Immature natural killer cell (primary cell): Measurements from ENCODE around the gene IQCE. TPM values are rescaled to one million over a fixed set of nuclear protein-coding genes. Genes with fewer than 3 reads are reported as not detected.

Experiments used
- DNase-seq, 3 donors: peaks; one replicate each; pipeline ENCODE4 v3.0.0; 2022; ENCODE audit warnings: mixed read lengths in 1 of 3
- H3K27ac Mint-ChIP-seq, 6 donors: one replicate each; pipeline ENCODE4 v1.8.0; 2020; ENCODE audit warnings: mixed read lengths in 6 of 6, mild to moderate bottlenecking in 5 of 6, inconsistent platforms in 4 of 6, moderate library complexity in 3 of 6
- H3K27me3 Mint-ChIP-seq, 3 donors: one replicate each; pipeline ENCODE4 v1.8.0; 2020 to 2021; ENCODE audit warnings: low read depth in 3 of 3, mild to moderate bottlenecking in 3 of 3, mixed read lengths in 3 of 3, moderate library complexity in 3 of 3, inconsistent platforms in 1 of 3
- H3K36me3 Mint-ChIP-seq, 3 donors: one replicate each; pipeline ENCODE4 v1.8.0; 2020; ENCODE audit warnings: mixed read lengths in 3 of 3, inconsistent platforms in 2 of 3, mild to moderate bottlenecking in 2 of 3
- H3K4me1 Mint-ChIP-seq, 2 donors: one replicate each; pipeline ENCODE4 v1.8.0; 2020; ENCODE audit warnings: inconsistent platforms in 2 of 2, mild to moderate bottlenecking in 2 of 2, mixed read lengths in 2 of 2, moderate library complexity in 1 of 2
- H3K4me3 Mint-ChIP-seq, 5 donors: one replicate each; pipeline ENCODE4 v1.8.0; 2020; ENCODE audit warnings: mild to moderate bottlenecking in 5 of 5, mixed read lengths in 5 of 5, inconsistent platforms in 3 of 5, moderate library complexity in 3 of 5
- H3K9me3 Mint-ChIP-seq, 6 donors: one replicate each; pipeline ENCODE4 v1.8.0; 2020; ENCODE audit warnings: mild to moderate bottlenecking in 6 of 6, mixed read lengths in 6 of 6, inconsistent platforms in 4 of 6, moderate library complexity in 3 of 6
- polyA plus RNA-seq, 3 donors: library from polyadenylated mRNA; unstranded; fragments of 300-500 nt; fragmentation: Illumina TruSeq; gene quantifications; one replicate each; pipeline ENCODE4 v1.2.3, GENCODE V29; 2021

IQCE gene
- polyA plus RNA-seq, 3 donors from 2014 or later = 1.9 to 4.2 TPM; not detected in 1

DNA sequence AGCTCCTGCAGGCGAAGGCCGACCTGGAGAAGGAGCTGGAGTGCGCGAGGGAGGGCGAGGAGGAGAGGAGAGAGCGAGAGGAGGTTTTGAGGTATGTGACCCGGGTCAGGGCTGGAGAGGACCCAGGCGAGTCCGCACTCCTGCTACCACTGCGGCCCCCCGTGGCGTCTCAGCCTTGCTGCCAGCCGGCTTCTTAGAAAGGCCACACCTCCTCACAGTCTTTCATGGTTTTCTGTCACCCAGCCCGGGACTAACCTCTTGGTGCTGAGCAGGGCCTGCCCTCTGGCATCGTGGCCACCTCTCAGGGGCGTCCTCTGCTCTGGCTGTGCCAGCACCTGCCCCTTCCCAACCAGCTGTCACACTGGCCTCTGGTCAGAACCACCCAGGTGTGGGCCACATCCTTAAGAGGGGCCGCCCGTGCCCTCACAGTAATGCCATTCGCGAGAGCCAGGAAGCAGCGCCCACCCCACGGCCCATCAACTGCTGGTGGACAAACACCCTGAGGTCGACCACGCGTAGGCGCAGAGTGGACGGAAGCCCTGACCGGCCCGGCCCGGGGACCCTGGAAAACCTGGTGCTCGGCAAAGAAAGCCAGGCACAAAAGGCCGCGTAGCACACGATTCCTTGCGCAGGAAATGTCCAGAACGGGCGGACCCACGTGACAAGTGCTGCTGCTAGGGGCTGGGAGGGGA lies 34.4 kb downstream of the IQCE start:
- Mint-ChIP-seq H3K27ac (no peak overlapping the region), H3K9me3 (no peaks in the 10 kb centered on the region), H3K36me3 (peaks cover 5 to 31% (median 25%) of the 10 kb centered on the region in 3 donors), H3K27me3 (no peaks in the 10 kb centered on the region), H3K4me1 (no peaks in the 10 kb centered on the region), H3K4me3 (no peak overlapping the region)
- no peak for DNase-seq

- H3K36me3 Mint-ChIP-seq = peaks cover 5 to 31% (median 30%) of the 10 kb centered on the region in 3 donors
- no peaks in the 10 kb centered on the region for H3K27me3 Mint-ChIP-seq
- H3K4me1 Mint-ChIP-seq = no peaks in the 10 kb centered on the region
- no peak for DNase-seq
- no peak overlapping the region for H3K4me3 Mint-ChIP-seq
- H3K9me3 Mint-ChIP-seq = no peaks in the 10 kb centered on the region
- no peak overlapping the region for H3K27ac Mint-ChIP-seq
Measured at GRCh38 chr7:2594599-2594998, 35.8 kb downstream of the IQCE start.

GRCh38 chr7:2595258-2595860 lies 36.6 kb downstream of the IQCE start:
- DNase-seq = no peak
- Mint-ChIP-seq H3K36me3 (peaks cover 7 to 30% (median 29%) of the 10 kb centered on the region in 3 donors), H3K27me3 (no peaks in the 10 kb centered on the region), H3K27ac (no peak overlapping the region), H3K4me3 (no peak overlapping the region), H3K9me3 (no peaks in the 10 kb centered on the region), H3K4me1 (no peaks in the 10 kb centered on the region)

DNA sequence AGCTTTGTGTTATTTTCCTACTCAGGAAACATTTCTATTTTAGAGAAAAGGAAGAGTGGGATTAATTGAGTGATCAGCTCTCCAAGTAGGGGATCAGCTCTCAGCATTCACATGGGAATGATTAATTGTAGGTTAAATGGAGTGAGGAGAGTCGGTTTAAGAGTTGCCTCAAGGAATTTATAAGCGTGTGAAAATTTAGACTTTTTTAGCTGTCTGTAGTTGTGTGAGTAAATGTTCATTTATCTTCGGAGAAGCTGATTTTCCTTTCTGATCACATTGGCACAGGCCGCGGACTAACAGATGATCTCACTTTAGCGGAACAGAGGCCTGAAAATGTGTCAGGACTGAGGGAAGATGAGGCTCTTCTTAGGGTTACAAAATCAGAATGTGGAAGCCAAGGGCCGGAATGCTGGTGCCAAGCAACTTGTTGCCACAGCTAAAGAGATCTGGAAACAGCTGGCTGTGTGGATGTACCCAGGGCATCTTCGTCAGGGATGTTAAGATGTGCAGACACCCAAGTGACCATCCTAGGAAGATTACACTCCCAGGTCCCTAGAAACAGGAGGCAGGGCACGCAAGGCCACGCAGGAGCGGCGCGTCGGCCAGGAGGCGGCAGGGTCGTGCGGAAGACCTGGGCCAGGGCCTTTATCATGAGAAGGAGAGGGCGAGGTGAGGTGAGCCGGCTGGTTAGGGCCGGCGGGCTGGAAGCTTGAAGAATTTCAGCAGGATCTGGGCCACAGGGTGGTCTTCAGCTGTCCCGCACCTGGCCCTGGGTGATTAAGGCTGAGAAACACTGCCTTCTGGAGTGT lies 37.9 kb downstream of the IQCE start:
- Mint-ChIP-seq H3K36me3 (peaks cover 11 to 33% (median 31%) of the 10 kb centered on the region in 3 donors), H3K27ac (no peak overlapping the region), H3K27me3 (no peaks in the 10 kb centered on the region), H3K4me1 (no peaks in the 10 kb centered on the region), H3K9me3 (no peaks in the 10 kb centered on the region), H3K4me3 (no peak overlapping the region)
- no peak for DNase-seq

DNA sequence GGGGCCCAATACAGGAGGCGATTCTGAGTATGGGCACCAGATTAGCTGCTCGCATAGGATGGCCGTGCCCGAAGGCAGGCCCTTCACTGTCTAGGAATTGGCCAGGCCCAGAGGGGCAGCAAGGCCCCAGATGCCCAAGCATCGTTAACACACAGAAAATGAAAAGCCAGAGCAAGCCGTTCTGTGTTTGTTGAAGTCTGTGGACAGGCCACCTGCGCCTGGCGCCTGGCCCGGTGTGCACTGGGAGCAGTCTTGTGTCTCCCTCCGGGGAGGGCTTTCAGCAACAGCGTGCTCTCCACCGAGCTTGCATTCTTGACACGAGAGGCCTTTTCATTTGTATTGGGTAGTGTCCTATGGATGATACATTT lies 38.5 kb downstream of the IQCE start:
- DNase-seq = no peak
- Mint-ChIP-seq H3K27ac (no peak overlapping the region), H3K36me3 (peaks cover 11 to 31% (median 29%) of the 10 kb centered on the region in 3 donors), H3K4me1 (no peaks in the 10 kb centered on the region), H3K27me3 (no peaks in the 10 kb centered on the region), H3K9me3 (no peaks in the 10 kb centered on the region), H3K4me3 (no peak overlapping the region)

- H3K36me3 Mint-ChIP-seq = peaks cover 11 to 28% (median 27%) of the 10 kb centered on the region in 3 donors
- no peaks in the 10 kb centered on the region for H3K4me1 Mint-ChIP-seq
- no peak overlapping the region for H3K27ac Mint-ChIP-seq
- no peak overlapping the region for H3K4me3 Mint-ChIP-seq
- no peak for DNase-seq
- H3K27me3 Mint-ChIP-seq = peaks cover 0 to under 1% (median 0%) of the 10 kb centered on the region in 3 donors
- H3K9me3 Mint-ChIP-seq = no peaks in the 10 kb centered on the region
Measured at GRCh38 chr7:2598154-2598823, 39.5 kb downstream of the IQCE start.

DNA sequence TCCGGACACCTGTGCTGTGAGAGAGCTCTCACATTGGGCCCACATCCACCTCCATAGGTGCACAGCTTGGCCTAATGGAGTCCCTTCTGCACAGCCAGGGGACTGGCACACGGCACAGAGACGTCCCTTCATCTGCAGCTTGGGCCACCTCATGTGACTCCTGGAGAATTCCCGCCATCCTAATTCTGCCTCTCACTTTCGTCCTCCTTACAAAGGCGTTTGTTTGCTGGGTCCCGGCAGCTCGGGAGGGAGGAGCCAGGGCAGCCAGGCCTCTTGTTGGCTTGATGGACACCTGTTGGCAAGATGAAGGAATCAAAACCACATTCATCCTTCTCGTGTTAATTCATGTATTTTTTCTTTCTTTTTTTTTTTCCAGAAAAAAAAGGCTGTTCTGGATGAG lies 42.3 kb downstream of the IQCE start:
- Mint-ChIP-seq H3K4me3 (no peak overlapping the region), H3K4me1 (no peaks in the 10 kb centered on the region), H3K9me3 (no peaks in the 10 kb centered on the region), H3K27me3 (peaks cover 0 to 3% (median 1%) of the 10 kb centered on the region in 3 donors), H3K36me3 (peaks cover 6 to 16% (median 14%) of the 10 kb centered on the region in 3 donors), H3K27ac (no peak overlapping the region)
- no peak for DNase-seq

GRCh38 chr7:2601907-2602306 lies 43.1 kb downstream of the IQCE start:
- Mint-ChIP-seq H3K4me3 (no peak overlapping the region), H3K36me3 (peaks cover 6 to 16% (median 9%) of the 10 kb centered on the region in 3 donors), H3K9me3 (no peaks in the 10 kb centered on the region), H3K4me1 (no peaks in the 10 kb centered on the region), H3K27ac (no peak overlapping the region), H3K27me3 (peaks cover 0 to 4% (median 1%) of the 10 kb centered on the region in 3 donors)
- DNase-seq = no peak

- Mint-ChIP-seq H3K4me1 (peaks cover under 1 to 2% of the 10 kb centered on the region in 2 donors), H3K9me3 (no peaks in the 10 kb centered on the region), H3K27ac (no peak overlapping the region), H3K4me3 (no peak overlapping the region), H3K27me3 (peaks cover 0 to 4% (median 1%) of the 10 kb centered on the region in 3 donors), H3K36me3 (peaks cover 6 to 16% (median 9%) of the 10 kb centered on the region in 3 donors)
- no peak for DNase-seq
Measured at GRCh38 chr7:2602406-2603043, 43.7 kb downstream of the IQCE start.

DNA sequence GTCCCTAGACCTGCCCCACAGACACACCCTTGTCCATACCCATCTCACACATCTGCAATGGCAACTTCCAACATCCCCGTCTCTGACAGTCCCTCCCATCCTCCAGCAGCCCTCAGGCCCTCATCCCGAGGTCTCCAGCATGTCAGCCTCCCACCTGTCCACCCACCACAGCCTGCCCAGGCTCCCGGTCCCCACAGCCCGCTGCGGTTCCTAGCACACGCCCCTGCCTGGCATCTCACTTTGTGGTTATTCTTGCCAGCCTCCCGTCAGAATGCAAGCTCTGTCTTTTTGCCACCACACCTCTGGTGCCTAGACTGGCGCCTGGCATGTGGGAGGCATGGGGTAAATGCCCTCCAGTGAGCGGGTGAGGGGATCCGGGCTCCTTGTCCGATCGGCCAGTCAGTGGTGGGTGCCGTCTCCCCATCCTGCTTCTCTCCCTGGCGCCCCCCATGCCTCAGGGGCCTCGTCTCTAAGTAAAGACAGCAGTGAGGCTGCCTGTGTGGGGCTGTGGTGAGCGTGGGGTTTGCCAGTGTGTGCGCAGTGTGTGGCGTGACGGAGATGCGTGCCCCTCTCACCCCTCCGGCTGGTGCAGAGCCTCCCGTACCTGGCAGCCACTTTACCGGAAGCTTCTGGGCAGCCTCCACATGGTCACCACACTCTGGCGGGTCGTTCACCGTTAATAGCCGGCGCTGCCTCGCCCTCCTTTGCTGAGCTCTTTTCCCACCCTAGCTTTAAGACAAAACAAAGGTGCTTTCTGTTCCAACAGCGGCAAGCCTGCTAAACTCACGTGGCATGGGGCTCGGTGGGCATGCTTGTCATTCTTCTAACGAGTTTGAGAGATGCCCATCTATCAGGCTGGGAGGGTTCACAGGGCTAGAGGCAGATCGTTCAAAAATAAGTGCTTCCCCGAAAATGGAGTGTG lies 44.5 kb downstream of the IQCE start:
- Mint-ChIP-seq H3K27ac (no peak overlapping the region), H3K4me1 (peaks cover 4 to 6% of the 10 kb centered on the region in 2 donors), H3K9me3 (no peaks in the 10 kb centered on the region), H3K36me3 (peaks cover 6 to 16% (median 9%) of the 10 kb centered on the region in 3 donors), H3K27me3 (peaks cover 0 to 4% (median 1%) of the 10 kb centered on the region in 3 donors), H3K4me3 (no peak overlapping the region)
- no peak for DNase-seq

DNA sequence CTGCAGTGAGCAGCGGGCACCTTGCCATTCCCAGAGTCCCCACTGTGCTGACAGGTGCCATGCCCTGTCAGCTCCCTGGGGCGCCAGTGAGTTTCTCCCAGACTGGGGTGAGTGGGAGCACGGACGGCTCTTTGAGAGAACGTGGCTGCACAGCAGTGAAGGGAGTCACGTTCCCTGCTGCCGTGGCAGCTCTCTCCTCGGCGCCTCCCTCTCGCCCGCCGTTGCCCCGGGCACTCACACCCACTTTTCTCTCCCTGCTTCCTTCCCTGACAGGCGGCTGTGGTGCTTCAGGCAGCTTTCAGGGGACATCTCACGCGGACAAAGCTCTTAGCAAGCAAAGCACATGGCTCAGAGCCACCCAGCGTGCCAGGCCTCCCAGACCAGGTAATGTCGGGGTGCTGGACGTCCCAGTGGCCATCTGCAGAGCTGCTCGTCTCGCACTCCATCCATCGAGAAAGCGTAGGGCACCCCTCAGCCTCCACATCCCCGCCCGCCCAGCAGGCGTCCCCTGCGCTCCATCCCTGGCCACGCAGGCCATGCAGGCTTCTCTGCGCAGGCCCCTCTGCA lies 45.9 kb downstream of the IQCE start:
- DNase-seq = no peak
- H3K9me3 Mint-ChIP-seq = no peaks in the 10 kb centered on the region
- peaks cover 13 to 15% of the 10 kb centered on the region in 2 donors for H3K4me1 Mint-ChIP-seq
- no peak overlapping the region for H3K27ac Mint-ChIP-seq
- H3K36me3 Mint-ChIP-seq = peaks cover 5 to 11% (median 6%) of the 10 kb centered on the region in 3 donors
- H3K4me3 Mint-ChIP-seq = no peak overlapping the region
- H3K27me3 Mint-ChIP-seq = peaks cover 0 to 4% (median 4%) of the 10 kb centered on the region in 3 donors
